Measurements from ENCODE around the gene KIAA0825. TPM values are rescaled to one million over a fixed set of nuclear protein-coding genes. Genes with fewer than 3 reads are reported as not detected.

The KIAA0825 gene
- total and polyA plus RNA-seq, 2 of the 8 experiments (the other 6 are each of a cell fraction or from before 2014, with no cell fraction given) = 0.60 to 1.0 TPM

DNA sequence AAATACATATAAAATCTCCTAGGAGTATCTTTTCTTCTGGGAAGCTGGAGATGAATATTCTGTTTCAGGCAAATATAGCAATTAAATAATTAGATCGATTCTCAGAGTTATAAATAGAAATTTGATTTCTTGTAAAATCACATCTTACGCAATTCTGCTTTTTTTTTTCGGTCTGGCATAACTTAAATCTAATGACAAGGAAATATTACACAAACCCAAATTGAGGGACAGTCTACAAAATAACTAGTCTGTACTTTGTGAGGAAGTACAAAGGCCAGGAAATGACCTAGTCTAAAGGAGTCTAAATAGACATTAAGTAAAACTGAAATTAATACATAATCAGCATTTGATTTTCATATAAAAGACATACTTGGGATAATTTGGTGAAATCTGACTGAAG, 133.3 kb downstream of the KIAA0825 start:
- H3K4me3 ChIP-seq (ENCODE audit: extremely low read depth in 1 of 4, insufficient read depth in 2 of 4, low read depth in 3 of 4, low read length in 4 of 4) = no peak overlapping the region
- H4K91ac ChIP-seq (replicated peaks; ENCODE audit: insufficient read length, low read length) = no peak overlapping the region
- FAIRE-seq (no peak), DNase-seq (ENCODE audit: low read depth in 1 of 2, low spot score in 2 of 2) (no peak)
- H3K79me1 ChIP-seq (ENCODE audit: low read depth, low read length) = no peaks in the 10 kb centered on the region
- CTCF ChIA-PET (ENCODE audit: partially characterized antibody) = interaction anchor here (0.7 to 0.9 kb wide), 2 partner anchors 254 to 458 kb away, joined by 3 to 4 read pairs; no protein-coding TSS in a partner anchor
- H3K56ac ChIP-seq (replicated peaks; ENCODE audit: insufficient read length, low read depth, low read length) = no peak overlapping the region
- H2BK5ac ChIP-seq (ENCODE audit: low read depth, low read length) = no peak overlapping the region
- H4K5ac ChIP-seq (ENCODE audit: insufficient read length, low read depth, low read length) = no peak overlapping the region
- no peak overlapping the region for H2AFZ ChIP-seq (ENCODE audit: low read length)
- no peak overlapping the region for H3K27ac ChIP-seq (ENCODE audit: low read depth, low read length)
- no peaks in the 10 kb centered on the region for H3K36me3 ChIP-seq (ENCODE audit: control insufficient read depth in 2 of 4, insufficient read depth in 4 of 4, low read length in 3 of 4)
- no peak overlapping the region for H2BK120ac ChIP-seq (replicated peaks; ENCODE audit: low read depth, low read length)
- no peak overlapping the region for H2BK15ac ChIP-seq (ENCODE audit: low read length)
- no peaks in the 10 kb centered on the region for H3K23me2 ChIP-seq (ENCODE audit: low read depth, low read length)
- H3K79me2 ChIP-seq (ENCODE audit: control insufficient read depth in 1 of 2, insufficient read depth in 2 of 2, low read length in 2 of 2) = no peaks in the 10 kb centered on the region
- POLR2A ChIA-PET (ENCODE audit: partially characterized antibody) = no interaction called here
- H2BK20ac ChIP-seq (ENCODE audit: low read length) = no peak overlapping the region
- H3K9me3 ChIP-seq (ENCODE audit: insufficient read depth in 2 of 2, low read depth in 1 of 2, low read length in 1 of 2) = no peaks in the 10 kb centered on the region
- H3K4me2 ChIP-seq (ENCODE audit: insufficient read depth in 1 of 2, low read depth in 2 of 2, low read length in 2 of 2) = no peak overlapping the region
- no peaks in the 10 kb centered on the region for H3K27me3 ChIP-seq (replicated peaks in 1 of 4; ENCODE audit: control insufficient read depth in 3 of 4, extremely low read depth in 1 of 4, insufficient read depth in 3 of 4, low read length in 3 of 4)
- H3K18ac ChIP-seq (ENCODE audit: extremely low read depth, low read length) = no peak overlapping the region
- H4K8ac ChIP-seq (ENCODE audit: extremely low read depth, insufficient read depth, low read length) = no peak overlapping the region
- H3K14ac ChIP-seq (ENCODE audit: insufficient read length) = no peak overlapping the region
- H3K4ac ChIP-seq (replicated peaks; ENCODE audit: insufficient read length, low read depth, low read length) = no peak overlapping the region
- 93% methylated on average over 3 of the region's 3 CpGs; no CpG with 5 or more reads in 1 of the 2 experiments for WGBS, 2 experiments (ENCODE audit: extremely low coverage in 1 of 2, insufficient coverage in 1 of 2, insufficient read length in 1 of 2, insufficient replicate concordance in 2 of 2, low coverage in 1 of 2, low lambda C conversion rate in 2 of 2, missing lambda C conversion rate in 1 of 2)
- no peaks in the 10 kb centered on the region for H3K4me1 ChIP-seq (replicated peaks in 1 of 4; ENCODE audit: control insufficient read depth in 3 of 4, insufficient read depth in 4 of 4, low read length in 3 of 4)
- H3K9ac ChIP-seq (replicated peaks in 1 of 4; ENCODE audit: extremely low read depth in 1 of 4, low read depth in 3 of 4, low read length in 3 of 4) = no peak overlapping the region
- no peak overlapping the region for H2BK12ac ChIP-seq (ENCODE audit: low read depth, low read length)
- TF ChIP-seq TBP (IDR thresholded peaks at IDR 0.05; ENCODE audit: low read depth, low read length) (no peak), HDAC2 (IDR thresholded peaks at IDR 0.05; ENCODE audit: borderline replicate concordance in 1 of 2, low read depth in 2 of 2, low read length in 2 of 2) (no peak), CEBPB (IDR thresholded peaks at IDR 0.05; ENCODE audit: low read depth, low read length) (peak; percentile 26; the same call in 1 of the 2 replicates)
- TF ChIP-seq, protein P1, sequence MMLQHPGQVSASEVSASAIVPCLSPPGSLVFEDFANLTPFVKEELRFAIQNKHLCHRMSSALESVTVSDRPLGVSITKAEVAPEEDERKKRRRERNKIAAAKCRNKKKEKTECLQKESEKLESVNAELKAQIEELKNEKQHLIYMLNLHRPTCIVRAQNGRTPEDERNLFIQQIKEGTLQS (IDR thresholded peaks at IDR 0.05; ENCODE audit: insufficient read depth, low read depth, low read length) = no peak
- no peak overlapping the region for H2AK5ac ChIP-seq (ENCODE audit: low read depth, low read length)
- no peaks in the 10 kb centered on the region for H4K20me1 ChIP-seq (replicated peaks in 1 of 2; ENCODE audit: control insufficient read depth in 1 of 2, insufficient read depth in 2 of 2, low read length in 2 of 2)
- no peak overlapping the region for H3K23ac ChIP-seq (ENCODE audit: insufficient read length)
